Ascending aorta (tissue), 2 donors: ENCODE data around the gene OPTC. TPM values are rescaled to one million over a fixed set of nuclear protein-coding genes. Genes with fewer than 3 reads are reported as not detected.
A peak's percentile ranks its signal among the peaks of the same experiment; 100 is the strongest.

ENCODE experiments used
- DNase-seq, 2 donors: peaks; one replicate each; pipeline ENCODE4 v3.0.0-alpha.2; 2019; ENCODE audit warnings: low spot score in 2 of 2
- H3K27ac ChIP-seq, 2 donors: fragments of 200-600 bp; sonication (generic); one replicate each; pipeline ENCODE4 v1.5.1; 2016 to 2017; ENCODE audit warnings: mild to moderate bottlenecking in 1 of 2
- H3K27me3 ChIP-seq: fragments of 200-600 bp; sonication (generic); one replicate; pipeline ENCODE4 v1.5.1; 2017
- H3K36me3 ChIP-seq, 2 donors: fragments of 200-600 bp; sonication (generic); one replicate each; pipeline ENCODE4 v1.5.1; 2016
- H3K4me1 ChIP-seq, 2 donors: fragments of 200-600 bp; sonication (generic); one replicate each; pipeline ENCODE4 v1.5.1; 2016 to 2017; ENCODE audit warnings: mild to moderate bottlenecking in 1 of 2
- H3K4me3 ChIP-seq, 2 donors: fragments of 200-600 bp; sonication (generic); one replicate each; pipeline ENCODE4 v1.5.1; 2016 to 2017; ENCODE audit warnings: mild to moderate bottlenecking in 1 of 2
- H3K9me3 ChIP-seq, 2 donors: fragments of 200-600 bp; sonication (generic); one replicate each; pipeline ENCODE4 v1.5.1; 2016
- CTCF ChIP-seq, 3 experiments: fragments of 200-600 bp in 2 of 3; fragments of 450-650 bp in 1 of 3; sonication (generic) in 2 of 3; IDR thresholded peaks; one replicate each; pipeline ENCODE4 v1.5.1; 2016 to 2019; ENCODE audit warnings: antibody characterized with exemption in 3 of 3, mild to moderate bottlenecking in 1 of 3, moderate library complexity in 1 of 3
- intact Hi-C: fragments of 100-400 bp; cut with DNase I; formaldehyde crosslinking; loops from one replicate; pipeline ENCODE4 v1.15.1; 2023
- total RNA-seq: library from RNA; depleted of rRNA; stranded (reverse); fragments of >200 nt; gene quantifications from one replicate; pipeline ENCODE4 v1.1.0, GENCODE V29; 2016

Gene OPTC
- total RNA-seq, 1 donor from 2014 or later = not detected

- H3K36me3 ChIP-seq = no peaks in the 10 kb centered on the region
- no peak for TF ChIP-seq CTCF (IDR thresholded peaks at IDR 0.05)
- DNase-seq = peak in 1 of 2 donors; percentile 59
- intact Hi-C loops = loop anchor here (2.0 to 5.0 kb wide), 2 partner anchors 19 to 190 kb away; no protein-coding TSS in a partner anchor
- peak overlapping the region; percentile 90 to 91 for H3K27ac ChIP-seq
- no peaks in the 10 kb centered on the region for H3K27me3 ChIP-seq
- H3K9me3 ChIP-seq = no peaks in the 10 kb centered on the region
- peaks cover 43 to 50% of the 10 kb centered on the region in 2 donors for H3K4me1 ChIP-seq
- H3K4me3 ChIP-seq = no peak overlapping the region
Observed at GRCh38 chr1:203462143-203462542, 31.8 kb upstream of the OPTC start.

- H3K9me3 ChIP-seq = no peaks in the 10 kb centered on the region
- DNase-seq = peak; percentile 75 to 96
- H3K4me1 ChIP-seq = peaks cover 43 to 55% of the 10 kb centered on the region in 2 donors
- no peaks in the 10 kb centered on the region for H3K36me3 ChIP-seq
- peak overlapping the region; percentile 90 to 91 for H3K27ac ChIP-seq
- TF ChIP-seq CTCF (IDR thresholded peaks at IDR 0.05) = no peak
- no peaks in the 10 kb centered on the region for H3K27me3 ChIP-seq
- intact Hi-C loops = loop anchor here (2.0 to 5.0 kb wide), 2 partner anchors 18 to 191 kb away; no protein-coding TSS in a partner anchor
- H3K4me3 ChIP-seq = no peak overlapping the region
Observed at GRCh38 chr1:203462878-203463277, 31.1 kb upstream of the OPTC start.

GRCh38 chr1:203463469-203464062 lies 30.4 kb upstream of the OPTC start:
- intact Hi-C loops = loop anchor here (2.0 to 5.0 kb wide), 2 partner anchors 17 to 191 kb away; no protein-coding TSS in a partner anchor

GRCh38 chr1:203464226-203464625 lies 29.7 kb upstream of the OPTC start:
- Histone ChIP-seq H3K4me1 (peaks cover 43 to 67% of the 10 kb centered on the region in 2 donors), H3K36me3 (no peaks in the 10 kb centered on the region), H3K9me3 (no peaks in the 10 kb centered on the region), H3K27ac (peak overlapping the region; percentile 90 to 91), H3K4me3 (peak overlapping the region in 1 of 2 donors; percentile 28), H3K27me3 (no peaks in the 10 kb centered on the region)
- intact Hi-C loops = loop anchor here (5.0 kb wide), 1 partner anchor 192 kb away; no protein-coding TSS in a partner anchor
- peak in 1 of 2 donors; percentile 84 for DNase-seq
- TF ChIP-seq CTCF (IDR thresholded peaks at IDR 0.05) = no peak

More at GRCh38 chr1:203463469-203464062, 30.4 kb upstream of the OPTC start:
- TF ChIP-seq CTCF (IDR thresholded peaks at IDR 0.05) = peak in 1 of 3 experiments; percentile 24
- DNase-seq = peak in 1 of 2 donors; percentile 79
- Histone ChIP-seq H3K27me3 (no peaks in the 10 kb centered on the region), H3K9me3 (no peaks in the 10 kb centered on the region), H3K27ac (peak overlapping the region; percentile 90 to 91), H3K4me1 (peaks cover 43 to 62% of the 10 kb centered on the region in 2 donors), H3K36me3 (no peaks in the 10 kb centered on the region), H3K4me3 (peak overlapping the region in 1 of 2 donors; percentile 28)

- H3K9me3 ChIP-seq = no peaks in the 10 kb centered on the region
Observed at GRCh38 chr1:203464743-203465142, 29.2 kb upstream of the OPTC start.

More at GRCh38 chr1:203464743-203465142, 29.2 kb upstream of the OPTC start:
- Histone ChIP-seq H3K27me3 (no peaks in the 10 kb centered on the region), H3K4me3 (no peak overlapping the region), H3K36me3 (no peaks in the 10 kb centered on the region), H3K4me1 (peaks cover 43 to 69% of the 10 kb centered on the region in 2 donors), H3K27ac (peak overlapping the region; percentile 90 to 91)
- no peak for DNase-seq
- no peak for TF ChIP-seq CTCF (IDR thresholded peaks at IDR 0.05)
- intact Hi-C loops = loop anchor here (5.0 kb wide), 3 partner anchors 93 to 192 kb away; no protein-coding TSS in a partner anchor
